ENCODE measurements around the gene TERF2IP.

TERF2IP gene

DNA sequence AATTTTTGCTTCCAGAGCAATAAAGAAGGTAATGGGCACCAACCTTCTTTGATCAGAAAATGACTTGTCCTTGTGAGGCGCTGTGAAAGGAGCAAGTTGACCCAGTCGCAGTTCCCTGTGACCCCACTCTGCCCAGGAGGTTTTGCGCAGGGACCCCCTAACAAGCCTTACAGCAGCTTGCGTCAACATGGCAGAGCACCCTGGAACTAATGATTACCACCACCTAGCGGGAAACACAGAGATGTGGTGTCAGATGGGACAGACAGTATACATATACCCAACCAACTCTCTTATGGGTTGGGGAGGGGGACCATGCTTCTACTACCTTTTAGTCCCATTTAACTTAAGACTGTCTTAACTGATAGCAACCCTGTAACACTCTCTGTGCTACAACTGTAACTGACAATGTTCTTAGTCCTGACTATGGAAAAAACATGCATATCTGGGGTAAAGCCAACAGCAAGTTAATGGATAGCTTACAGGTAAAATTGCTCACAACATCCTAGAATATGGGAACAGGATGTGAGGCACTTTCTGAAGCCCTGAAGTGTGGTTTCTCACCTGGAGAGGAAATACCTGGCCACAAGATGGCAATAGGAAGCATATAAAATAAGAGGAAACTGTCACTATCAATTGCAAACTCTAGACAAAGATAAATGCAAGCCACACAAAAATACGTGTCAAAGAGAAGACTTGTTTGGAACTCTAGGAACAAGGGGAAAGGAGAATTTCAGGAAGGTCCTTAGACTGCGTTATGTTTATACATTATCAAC lies 3.1 kb upstream of the TERF2IP start:
- Mint-ChIP-seq H3K4me3 (peak overlapping the region; percentile 68 to 83 (median 74)), H3K27ac (peak overlapping the region; percentile 5 to 58 (median 34)), H3K9me3 (no peaks in the 10 kb centered on the region), H3K27me3 (ENCODE audit: low read depth) (no peaks in the 10 kb centered on the region), H3K36me3 (ENCODE audit: low read depth) (peaks cover 46% of the 10 kb centered on the region), H3K4me1 (peaks cover 19% of the 10 kb centered on the region)
- TF ChIP-seq, protein P1, sequence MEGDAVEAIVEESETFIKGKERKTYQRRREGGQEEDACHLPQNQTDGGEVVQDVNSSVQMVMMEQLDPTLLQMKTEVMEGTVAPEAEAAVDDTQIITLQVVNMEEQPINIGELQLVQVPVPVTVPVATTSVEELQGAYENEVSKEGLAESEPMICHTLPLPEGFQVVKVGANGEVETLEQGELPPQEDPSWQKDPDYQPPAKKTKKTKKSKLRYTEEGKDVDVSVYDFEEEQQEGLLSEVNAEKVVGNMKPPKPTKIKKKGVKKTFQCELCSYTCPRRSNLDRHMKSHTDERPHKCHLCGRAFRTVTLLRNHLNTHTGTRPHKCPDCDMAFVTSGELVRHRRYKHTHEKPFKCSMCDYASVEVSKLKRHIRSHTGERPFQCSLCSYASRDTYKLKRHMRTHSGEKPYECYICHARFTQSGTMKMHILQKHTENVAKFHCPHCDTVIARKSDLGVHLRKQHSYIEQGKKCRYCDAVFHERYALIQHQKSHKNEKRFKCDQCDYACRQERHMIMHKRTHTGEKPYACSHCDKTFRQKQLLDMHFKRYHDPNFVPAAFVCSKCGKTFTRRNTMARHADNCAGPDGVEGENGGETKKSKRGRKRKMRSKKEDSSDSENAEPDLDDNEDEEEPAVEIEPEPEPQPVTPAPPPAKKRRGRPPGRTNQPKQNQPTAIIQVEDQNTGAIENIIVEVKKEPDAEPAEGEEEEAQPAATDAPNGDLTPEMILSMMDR (IDR thresholded peaks at IDR 0.05; ENCODE audit: unreplicated experiment in 3 of 3), result no peak

DNA sequence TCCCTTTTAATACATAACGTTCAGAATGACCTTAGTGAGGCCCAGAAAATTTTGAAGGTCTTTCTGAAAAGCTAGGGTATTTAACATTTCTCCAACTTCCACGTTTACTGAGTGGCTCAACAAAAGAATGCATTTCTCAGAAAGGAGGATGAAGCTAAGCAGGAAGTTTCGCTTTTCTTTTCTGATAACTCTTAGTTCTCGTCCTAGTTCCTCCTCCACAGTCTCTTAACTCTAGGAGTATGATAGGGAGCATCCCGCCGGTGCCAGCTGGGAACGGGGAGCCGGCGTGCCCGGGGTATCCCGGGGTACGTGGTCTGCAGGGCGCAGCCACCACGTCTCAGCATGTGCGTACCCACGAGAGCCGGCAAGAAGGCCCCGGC lies 471 bp upstream of the TERF2IP start:
- Mint-ChIP-seq H3K27me3 (ENCODE audit: low read depth) (no peaks in the 10 kb centered on the region), H3K27ac (peak overlapping the region; percentile 93 to 99 (median 96)), H3K4me3 (peak overlapping the region; percentile 95 to 99 (median 98)), H3K36me3 (ENCODE audit: low read depth) (peaks cover 31% of the 10 kb centered on the region), H3K4me1 (peaks cover 42% of the 10 kb centered on the region), H3K9me3 (no peaks in the 10 kb centered on the region)
- TF ChIP-seq, protein P1 (IDR thresholded peaks at IDR 0.05; ENCODE audit: unreplicated experiment in 3 of 3), result no peak

- no peaks in the 10 kb centered on the region for H3K27me3 Mint-ChIP-seq (ENCODE audit: low read depth)
Measured at GRCh38 chr16:75648265-75649076, 898 bp downstream of the TERF2IP start.

GRCh38 chr16:75653922-75654321 lies 6.3 kb downstream of the TERF2IP start:
- H3K27me3 Mint-ChIP-seq (ENCODE audit: low read depth), result no peaks in the 10 kb centered on the region
- no peaks in the 10 kb centered on the region for H3K9me3 Mint-ChIP-seq
- H3K4me3 Mint-ChIP-seq, result no peak overlapping the region
- H3K4me1 Mint-ChIP-seq, result peaks cover 37% of the 10 kb centered on the region
- H3K27ac Mint-ChIP-seq, result no peak overlapping the region
- peaks cover 54% of the 10 kb centered on the region for H3K36me3 Mint-ChIP-seq (ENCODE audit: low read depth)
- TF ChIP-seq, protein P1 (IDR thresholded peaks at IDR 0.05; ENCODE audit: unreplicated experiment in 3 of 3), result no peak

More at GRCh38 chr16:75648265-75649076, 898 bp downstream of the TERF2IP start:
- Mint-ChIP-seq H3K27ac (peak overlapping the region; percentile 98 to 100 (median 99)), H3K9me3 (no peaks in the 10 kb centered on the region), H3K4me1 (peaks cover 50% of the 10 kb centered on the region), H3K36me3 (ENCODE audit: low read depth) (peaks cover 26% of the 10 kb centered on the region), H3K4me3 (peak overlapping the region; percentile 99 to 100 (median 99))
- TF ChIP-seq, protein P1 (IDR thresholded peaks at IDR 0.05; ENCODE audit: unreplicated experiment in 3 of 3), result no peak

GRCh38 chr16:75658175-75658574 lies 10.6 kb downstream of the TERF2IP start:
- Mint-ChIP-seq H3K4me3 (no peak overlapping the region), H3K9me3 (no peaks in the 10 kb centered on the region), H3K27ac (no peak overlapping the region)

More at GRCh38 chr16:75658175-75658574, 10.6 kb downstream of the TERF2IP start:
- TF ChIP-seq, protein P1 (IDR thresholded peaks at IDR 0.05; ENCODE audit: unreplicated experiment in 3 of 3), result no peak
- Mint-ChIP-seq H3K4me1 (peaks cover 11% of the 10 kb centered on the region), H3K36me3 (ENCODE audit: low read depth) (peaks cover 58% of the 10 kb centered on the region), H3K27me3 (ENCODE audit: low read depth) (no peaks in the 10 kb centered on the region)

All from nephron (organoid).